Right kidney (tissue), 1 donor: Measurements from ENCODE around the gene CROCC2.

Source experiments
- DNase-seq: peaks from one replicate; pipeline ENCODE4 v3.0.0-alpha.2; 2016

CROCC2 gene

GRCh38 chr2:240891492-240892340 lies 14.4 kb upstream of the CROCC2 start:
- no peak for DNase-seq

GRCh38 chr2:240892356-240892755 lies 13.8 kb upstream of the CROCC2 start:
- DNase-seq: no peak

GRCh38 chr2:240892925-240893324 lies 13.2 kb upstream of the CROCC2 start:
- no peak for DNase-seq

GRCh38 chr2:240893363-240893844 lies 12.7 kb upstream of the CROCC2 start:
- DNase-seq: no peak

GRCh38 chr2:240894006-240894405 lies 12.1 kb upstream of the CROCC2 start:
- no peak for DNase-seq

GRCh38 chr2:240894836-240895558 lies 11.1 kb upstream of the CROCC2 start:
- no peak for DNase-seq

- DNase-seq: no peak
These were observed 10.3 kb upstream of the CROCC2 start, which contains the start of gene MAB21L4 for GRCh38 chr2:240895656-240896388. TSS of gene MAB21L4 (minus strand) at chr2:240896156. CDS start at chr2:240895997, 159 bp downstream.

GRCh38 chr2:240896394-240896793 lies 9.7 kb upstream of the CROCC2 start:
- DNase-seq: no peak

- DNase-seq: no peak
These were observed 9.1 kb upstream of the CROCC2 start for GRCh38 chr2:240896871-240897692.

GRCh38 chr2:240898108-240898730 lies 7.9 kb upstream of the CROCC2 start:
- no peak for DNase-seq

GRCh38 chr2:240898731-240899467 lies 7.2 kb upstream of the CROCC2 start:
- no peak for DNase-seq

- DNase-seq: no peak
These were observed 6.7 kb upstream of the CROCC2 start for GRCh38 chr2:240899468-240899865.

GRCh38 chr2:240900141-240900860 lies 5.8 kb upstream of the CROCC2 start:
- DNase-seq: no peak

GRCh38 chr2:240901986-240902614 lies 4.0 kb upstream of the CROCC2 start:
- DNase-seq: no peak

GRCh38 chr2:240902615-240903041 lies 3.5 kb upstream of the CROCC2 start:
- DNase-seq: no peak

- no peak for DNase-seq
These were observed 2.7 kb upstream of the CROCC2 start for GRCh38 chr2:240903191-240904060.

- DNase-seq: no peak
These were observed 1.6 kb upstream of the CROCC2 start for GRCh38 chr2:240904216-240905175.
